Keratinocyte (primary cell): ENCODE measurements around the gene OR2V2. TPM values are rescaled to one million over a fixed set of nuclear protein-coding genes. Genes with fewer than 3 reads are reported as not detected.
"Not testable (repeated sequence)": the region's sequence is repeated elsewhere in the genome, so short reads cannot be mapped to it uniquely, and the experiment has no call there.

Source experiments
- DNase-seq: peaks from one replicate; pipeline ENCODE4 v3.0.0-alpha.2; 2011; ENCODE audit warnings: low read depth, missing footprints, low spot score
- FAIRE-seq: peaks from 2 replicates; lab custom pipeline; 2011; peaks lifted over from hg19 to GRCh38; lab: Jason Lieb, UNC
- H2AFZ ChIP-seq: 2 replicates; pipeline ENCODE4 v1.6.0; 2012; ENCODE audit warnings: low read length, control low read depth, inconsistent platforms; ENCODE audit not compliant: control insufficient read depth
- H3K27ac ChIP-seq: 2 replicates; pipeline ENCODE4 v1.5.1; 2011; ENCODE audit warnings: low read length; ENCODE audit not compliant: control insufficient read depth, insufficient read depth
- H3K27me3 ChIP-seq: 3 replicates; pipeline ENCODE4 v1.6.0; 2011; ENCODE audit warnings: low read length; ENCODE audit not compliant: control insufficient read depth, insufficient read depth; ENCODE audit errors: extremely low read depth
- H3K36me3 ChIP-seq, 2 experiments: 2 replicates in 1 of 2; 3 replicates in 1 of 2; pipeline ENCODE4 v1.5.1; 2011; ENCODE audit warnings: low read length in 2 of 2, mild to moderate bottlenecking in 1 of 2; ENCODE audit not compliant: control insufficient read depth in 2 of 2, insufficient read depth in 2 of 2; ENCODE audit errors: extremely low read depth in 1 of 2
- H3K4me1 ChIP-seq: 3 replicates; pipeline ENCODE4 v1.5.1; 2011; ENCODE audit warnings: low read length; ENCODE audit not compliant: control insufficient read depth, insufficient read depth; ENCODE audit errors: extremely low read depth
- H3K4me2 ChIP-seq: 3 replicates; pipeline ENCODE4 v1.6.0; 2011; ENCODE audit warnings: low read depth, low read length; ENCODE audit not compliant: control insufficient read depth, insufficient read depth; ENCODE audit errors: extremely low read depth
- H3K4me3 ChIP-seq, 3 experiments: fragments of 200-600 bp in 1 of 3; sonication (generic) in 1 of 3; 2 replicates in 2 of 3; 3 replicates in 1 of 3; pipeline ENCODE4 v1.5.1; 2011 to 2016; ENCODE audit warnings: low read length in 3 of 3, mild to moderate bottlenecking in 3 of 3, control low read depth in 2 of 3, inconsistent platforms in 1 of 3, low read depth in 1 of 3, mixed read lengths in 1 of 3, mixed run types in 1 of 3, moderate library complexity in 1 of 3; ENCODE audit not compliant: control insufficient read depth in 2 of 3, insufficient read depth in 2 of 3; ENCODE audit errors: extremely low read depth in 1 of 3
- H3K79me2 ChIP-seq: 2 replicates; pipeline ENCODE4 v1.6.0; 2012; ENCODE audit warnings: low read length; ENCODE audit not compliant: control insufficient read depth, insufficient read depth
- H3K9ac ChIP-seq: 3 replicates; pipeline ENCODE4 v1.6.0; 2011; ENCODE audit warnings: low read length; ENCODE audit not compliant: control insufficient read depth, insufficient read depth; ENCODE audit errors: extremely low read depth
- H3K9me1 ChIP-seq: 3 replicates; pipeline ENCODE4 v1.6.0; 2011; ENCODE audit warnings: low read length; ENCODE audit not compliant: control insufficient read depth, insufficient read depth; ENCODE audit errors: extremely low read depth
- H3K9me3 ChIP-seq: 2 replicates; pipeline ENCODE4 v1.5.1; 2012; ENCODE audit warnings: low read depth, low read length; ENCODE audit not compliant: control insufficient read depth
- H4K20me1 ChIP-seq: 3 replicates; pipeline ENCODE4 v1.6.0; 2011; ENCODE audit warnings: low read length; ENCODE audit not compliant: control insufficient read depth, insufficient read depth; ENCODE audit errors: extremely low read depth
- CTCF ChIP-seq, 3 experiments: IDR thresholded peaks in 1 of 3; conservative IDR thresholded peaks in 1 of 3; optimal IDR thresholded peaks in 1 of 3; 2 replicates in 2 of 3; 3 replicates in 1 of 3; pipeline versions ENCODE3 to v1.5.1; 2011; ENCODE audit warnings: low read length in 3 of 3, mild to moderate bottlenecking in 3 of 3, moderate library complexity in 2 of 3, control low read depth in 1 of 3, inconsistent platforms in 1 of 3; ENCODE audit not compliant: insufficient read depth in 2 of 3; ENCODE audit errors: extremely low read depth in 1 of 3
- EZH2 ChIP-seq: IDR thresholded peaks from one replicate; pipeline ENCODE4 v1.6.1; 2012; ENCODE audit warnings: inconsistent platforms, mild to moderate bottlenecking, low read length, moderate library complexity
- dilution Hi-C: fragments of 300-500 bp; cut with MboI; formaldehyde crosslinking; loops from one replicate; pipeline ENCODE4 v1.7.0; 2020; ENCODE audit warnings: low sequenced_read_pairs; ENCODE audit not compliant: extremely low pct_ligation_motif_present
- polyA plus RNA-seq, 5 experiments: library from polyadenylated mRNA; depleted of rRNA in 3 of 5; stranded (reverse) in 3 of 5; stranded (forward) in 1 of 5; unstranded in 1 of 5; fragments of >200 nt; gene quantifications; 1 replicate in 1 of 5; 2 replicates in 3 of 5; 3 replicates in 1 of 5; pipeline versions ENCODE4 v1.2.1 to v1.2.3, GENCODE V29; 2011 to 2012; ENCODE audit warnings: missing spikeins in 2 of 5, low read depth in 1 of 5, low replicate concordance in 1 of 5

OR2V2 gene
- polyA plus RNA-seq, 1 donor (not counting 4 experiments of a cell fraction or from before 2014, with no cell fraction given): not detected

GRCh38 chr5:181104606-181105390 lies 42.6 kb upstream of the OR2V2 start:
- H3K9me3 ChIP-seq, dilution Hi-C loops, H3K9me1 ChIP-seq, H3K4me3 ChIP-seq, H3K36me3 ChIP-seq, H3K4me1 ChIP-seq, DNase-seq, H3K79me2 ChIP-seq, H3K4me2 ChIP-seq, H2AFZ ChIP-seq, H3K27ac ChIP-seq, H4K20me1 ChIP-seq, H3K9ac ChIP-seq: not testable (repeated sequence)
- peaks cover 11% of the 10 kb centered on the region for H3K27me3 ChIP-seq
- peak; percentile 65 for FAIRE-seq

GRCh38 chr5:181105391-181106025 lies 41.9 kb upstream of the OR2V2 start:
- dilution Hi-C loops: no loop called here
- Histone ChIP-seq H3K27ac (no peak overlapping the region), H3K79me2 (no peaks in the 10 kb centered on the region), H2AFZ (no peak overlapping the region), H3K4me1 (no peaks in the 10 kb centered on the region), H3K36me3 (no peaks in the 10 kb centered on the region), H3K4me3 (no peak overlapping the region), H3K9me3 (no peaks in the 10 kb centered on the region), H3K4me2 (no peak overlapping the region), H3K27me3 (peaks cover 4% of the 10 kb centered on the region), H4K20me1 (no peaks in the 10 kb centered on the region), H3K9ac (no peak overlapping the region), H3K9me1 (no peaks in the 10 kb centered on the region)
- TF ChIP-seq EZH2 (no peak), CTCF (optimal IDR thresholded peaks at IDR 0.05 in 1 of 3, IDR thresholded peaks at IDR 0.05 in 1 of 3, conservative IDR thresholded peaks at IDR 0.05 in 1 of 3; ENCODE audit: extremely low read depth in 1 of 3, insufficient read depth in 2 of 3, low read length in 3 of 3) (no peak)
- no peak for DNase-seq
- no peak for FAIRE-seq
